ENCODE data around the gene ZNF841. TPM values are rescaled to one million over a fixed set of nuclear protein-coding genes. Genes with fewer than 3 reads are reported as not detected.
"Not testable (repeated sequence)": the region's sequence is repeated elsewhere in the genome, so short reads cannot be mapped to it uniquely, and the experiment has no call there.

The ZNF841 gene
- total RNA-seq, 4 donors from 2014 or later: 11.2 to 32.9 (median 21.8) TPM

- no peak for ATAC-seq (ENCODE audit: low FRiP score)
- TF ChIP-seq CTCF (IDR thresholded peaks at IDR 0.05): no peak
- DNase-seq (ENCODE audit: low spot score): no peak
These were observed 6.4 kb upstream of the ZNF841 start for GRCh38 chr19:52101866-52102562.

DNA sequence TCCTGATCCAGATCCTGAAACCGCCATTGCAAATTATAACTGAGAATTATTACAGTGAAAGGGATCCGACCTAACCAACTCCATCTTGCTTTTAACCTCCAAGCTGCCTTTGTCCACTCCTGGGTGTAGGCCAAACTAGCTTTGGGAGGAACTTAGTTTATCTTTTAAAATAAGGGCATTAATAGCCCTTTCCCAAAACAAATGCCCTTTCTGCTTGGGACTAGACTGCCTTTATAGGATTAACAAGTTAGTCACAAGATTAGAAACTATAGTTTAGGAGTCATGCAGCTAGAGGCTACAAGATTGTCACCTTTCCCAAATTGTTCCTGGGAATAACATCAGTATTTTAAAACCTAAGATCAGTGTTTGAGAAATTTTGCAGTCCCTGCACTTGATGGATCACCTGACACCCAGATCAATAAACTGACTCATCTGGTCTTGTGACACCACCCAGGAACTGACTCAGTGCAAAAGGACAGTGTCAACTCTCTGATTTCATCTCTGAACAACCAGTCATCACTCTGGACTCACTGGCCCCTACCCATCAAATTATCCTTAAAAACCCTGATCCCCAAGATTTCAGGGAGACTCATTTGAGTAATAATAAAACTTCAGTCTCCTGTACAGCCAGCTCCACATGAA lies 4.1 kb upstream of the ZNF841 start:
- DNase-seq (ENCODE audit: low spot score): no peak
- no peak for TF ChIP-seq CTCF (IDR thresholded peaks at IDR 0.05)
- no peak for ATAC-seq (ENCODE audit: low FRiP score)

DNA sequence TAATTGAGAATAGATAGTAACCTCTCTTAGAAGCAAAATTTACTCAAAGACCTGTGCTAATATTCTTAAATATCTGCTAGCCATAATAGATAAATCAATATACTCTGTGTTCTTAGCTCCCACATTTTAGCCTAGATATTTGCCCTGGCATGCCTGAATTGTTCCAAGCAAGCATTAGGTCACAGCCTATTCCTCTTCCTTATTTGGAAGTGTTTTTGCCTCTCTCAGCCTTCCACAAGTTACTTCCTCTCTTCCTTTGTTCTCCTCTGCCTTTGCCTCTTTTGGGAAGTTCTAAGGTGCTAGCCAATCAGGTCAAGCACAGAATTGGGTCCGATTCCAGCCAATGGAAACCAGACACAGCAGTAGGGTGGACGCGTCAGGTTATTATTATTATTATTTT lies 851 bp upstream of the ZNF841 start:
- DNase-seq (ENCODE audit: low spot score); ATAC-seq (ENCODE audit: low FRiP score): not testable (repeated sequence)

GRCh38 chr19:52094526-52095130 lies 937 bp downstream of the ZNF841 start:
- ATAC-seq (ENCODE audit: low FRiP score) (no peak), DNase-seq (ENCODE audit: low spot score) (no peak)
- TF ChIP-seq CTCF (IDR thresholded peaks at IDR 0.05): no peak

- DNase-seq (ENCODE audit: low spot score) (no peak), ATAC-seq (ENCODE audit: low FRiP score) (no peak)
- TF ChIP-seq CTCF (IDR thresholded peaks at IDR 0.05): no peak
These were observed 9.1 kb downstream of the ZNF841 start for GRCh38 chr19:52086481-52086880.

DNA sequence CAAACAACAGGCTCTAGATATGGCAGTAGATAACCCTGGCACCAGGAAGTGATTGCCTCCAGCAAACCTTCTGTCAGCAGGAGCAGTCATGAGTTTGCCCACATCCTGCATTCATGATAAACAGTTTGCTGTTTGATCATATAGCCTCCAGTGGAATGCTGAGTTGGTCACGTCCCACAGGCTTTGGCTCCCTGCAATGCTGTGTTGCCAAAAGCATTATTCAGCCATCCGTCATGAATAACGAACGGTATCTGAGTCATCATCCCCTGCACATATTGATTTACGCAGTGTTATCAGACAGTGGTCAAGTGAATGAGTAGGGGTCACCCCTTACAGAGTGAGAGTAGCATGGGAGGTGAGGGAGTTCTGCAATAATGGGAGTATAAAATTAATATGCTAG lies 25.1 kb downstream of the ZNF841 start:
- DNase-seq (ENCODE audit: low spot score): no peak
- TF ChIP-seq CTCF (IDR thresholded peaks at IDR 0.05): no peak
- ATAC-seq (ENCODE audit: low FRiP score): no peak

DNA sequence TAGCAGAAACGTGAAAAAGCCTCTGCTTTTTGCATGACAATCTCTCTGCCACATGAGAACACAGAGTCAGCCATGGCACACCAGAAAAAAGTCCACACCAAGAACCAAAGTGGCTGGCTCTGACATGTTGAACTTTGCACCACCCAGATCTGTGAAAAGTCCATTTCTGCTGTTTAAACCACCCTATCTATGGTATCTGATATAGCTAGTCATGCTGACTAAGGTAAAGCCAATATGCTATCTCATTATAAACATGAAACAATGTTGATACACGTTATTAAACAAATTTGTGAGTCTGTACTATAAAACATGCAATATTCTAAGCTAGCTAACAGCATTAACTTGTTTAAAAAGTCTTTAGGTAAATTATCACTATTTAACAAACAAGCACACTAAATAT lies 25.9 kb downstream of the ZNF841 start:
- no peak for ATAC-seq (ENCODE audit: low FRiP score)

More for the DNA sequence above, 25.9 kb downstream of the ZNF841 start:
- DNase-seq (ENCODE audit: low spot score): no peak
- TF ChIP-seq CTCF (IDR thresholded peaks at IDR 0.05): no peak

All from omental fat pad (tissue), 4 donors.